Vagina (tissue), 2 donors: Measurements from ENCODE around the gene SPTSSA.

Source experiments
- POLR2A ChIP-seq, 2 donors: fragments of 450-650 bp; IDR thresholded peaks; one replicate each; pipeline ENCODE4 v1.6.1; 2017; ENCODE audit warnings: antibody characterized with exemption in 2 of 2, mild to moderate bottlenecking in 2 of 2, moderate library complexity in 2 of 2
- POLR2AphosphoS5 ChIP-seq, 2 donors: sonication (generic); formaldehyde crosslinking; IDR thresholded peaks; one replicate each; pipeline ENCODE4 v1.9.0; 2017; ENCODE audit warnings: antibody characterized with exemption in 2 of 2, mild to moderate bottlenecking in 2 of 2, low read depth in 1 of 2; ENCODE audit not compliant: insufficient read depth in 1 of 2
- TF ChIP-seq, protein P1 (sequence below), 3 experiments: fragments of 450-650 bp in 2 of 3; fragments of 200-600 bp in 1 of 3; sonication (generic) in 1 of 3; IDR thresholded peaks; one replicate each; pipeline ENCODE4 v1.5.1; 2017 to 2019; ENCODE audit warnings: antibody characterized with exemption in 3 of 3, mild to moderate bottlenecking in 2 of 3, moderate library complexity in 2 of 3

GRCh38 chr14:34484726-34485125 is 22.7 kb upstream of the SPTSSA start:
- TF ChIP-seq POLR2A (IDR thresholded peaks at IDR 0.05) (no peak), POLR2AphosphoS5 (IDR thresholded peaks at IDR 0.05; ENCODE audit: insufficient read depth in 1 of 2, low read depth in 1 of 2) (no peak)
- TF ChIP-seq, protein P1, sequence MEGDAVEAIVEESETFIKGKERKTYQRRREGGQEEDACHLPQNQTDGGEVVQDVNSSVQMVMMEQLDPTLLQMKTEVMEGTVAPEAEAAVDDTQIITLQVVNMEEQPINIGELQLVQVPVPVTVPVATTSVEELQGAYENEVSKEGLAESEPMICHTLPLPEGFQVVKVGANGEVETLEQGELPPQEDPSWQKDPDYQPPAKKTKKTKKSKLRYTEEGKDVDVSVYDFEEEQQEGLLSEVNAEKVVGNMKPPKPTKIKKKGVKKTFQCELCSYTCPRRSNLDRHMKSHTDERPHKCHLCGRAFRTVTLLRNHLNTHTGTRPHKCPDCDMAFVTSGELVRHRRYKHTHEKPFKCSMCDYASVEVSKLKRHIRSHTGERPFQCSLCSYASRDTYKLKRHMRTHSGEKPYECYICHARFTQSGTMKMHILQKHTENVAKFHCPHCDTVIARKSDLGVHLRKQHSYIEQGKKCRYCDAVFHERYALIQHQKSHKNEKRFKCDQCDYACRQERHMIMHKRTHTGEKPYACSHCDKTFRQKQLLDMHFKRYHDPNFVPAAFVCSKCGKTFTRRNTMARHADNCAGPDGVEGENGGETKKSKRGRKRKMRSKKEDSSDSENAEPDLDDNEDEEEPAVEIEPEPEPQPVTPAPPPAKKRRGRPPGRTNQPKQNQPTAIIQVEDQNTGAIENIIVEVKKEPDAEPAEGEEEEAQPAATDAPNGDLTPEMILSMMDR (IDR thresholded peaks at IDR 0.05), result no peak
